Muscle of leg (tissue), 11 donors: ENCODE data around the gene CIPC. TPM values are rescaled to one million over a fixed set of nuclear protein-coding genes. Genes with fewer than 3 reads are reported as not detected.
A peak's percentile ranks its signal among the peaks of the same experiment; 100 is the strongest.

Experiments used
- DNase-seq: peaks from one replicate; pipeline ENCODE4 v3.0.0; 2013
- H3K27ac ChIP-seq: one replicate; pipeline ENCODE4 v1.5.1; 2013; ENCODE audit warnings: mild to moderate bottlenecking, low read length, control low read depth
- H3K27me3 ChIP-seq: one replicate; pipeline ENCODE4 v1.6.1; 2013; ENCODE audit warnings: low read length; ENCODE audit not compliant: control insufficient read depth, insufficient read depth
- H3K36me3 ChIP-seq: one replicate; pipeline ENCODE4 v1.6.1; 2013; ENCODE audit warnings: low read length; ENCODE audit not compliant: control insufficient read depth, insufficient read depth
- H3K4me1 ChIP-seq: one replicate; pipeline ENCODE4 v1.6.1; 2013; ENCODE audit warnings: low read length; ENCODE audit not compliant: control insufficient read depth, insufficient read depth
- H3K4me3 ChIP-seq: one replicate; pipeline ENCODE4 v1.5.1; 2013; ENCODE audit warnings: low read length, control low read depth
- H3K9me3 ChIP-seq: replicated peaks from 2 replicates; pipeline ENCODE4 v1.6.1; 2013; ENCODE audit warnings: low read depth, low read length; ENCODE audit not compliant: control insufficient read depth
- WGBS: methylation state at CpG from one replicate; pipeline ENCODE4 v1.1.5; 2013; ENCODE audit warnings: missing lambda C conversion rate; ENCODE audit not compliant: insufficient coverage; 5-methylcytosine and 5-hydroxymethylcytosine counted together
- polyA plus RNA-seq, 8 donors: library from polyadenylated mRNA; unstranded; fragments of 120-200 nt; gene quantifications; one replicate each; pipeline versions ENCODE4 v1.2.1 to v1.2.3, GENCODE V29; 2013; ENCODE audit warnings: inconsistent platforms in 1 of 8, low replicate concordance in 1 of 8; ENCODE audit not compliant: insufficient read length in 8 of 8, insufficient read depth in 1 of 8
- total RNA-seq: library from RNA; stranded (reverse); fragments of 120-200 nt; gene quantifications from one replicate; pipeline ENCODE4 v1.2.4, GENCODE V29; 2013

The CIPC gene
- total and polyA plus RNA-seq, 9 donors = 13.0 to 18.9 (median 16.1) TPM

- 86% methylated on average over 5 of the region's 9 CpGs for WGBS
- Histone ChIP-seq H3K27me3 (peaks cover 42% of the 10 kb centered on the region), H3K36me3 (peaks cover 6% of the 10 kb centered on the region), H3K9me3 (no peaks in the 10 kb centered on the region), H3K27ac (no peak overlapping the region), H3K4me3 (no peak overlapping the region), H3K4me1 (peaks cover 13% of the 10 kb centered on the region)
- no peak for DNase-seq
These were observed 25.6 kb downstream of the CIPC start for GRCh38 chr14:77123381-77124325.

GRCh38 chr14:77124345-77125280, 26.6 kb downstream of the CIPC start:
- Histone ChIP-seq H3K4me1 (peaks cover 13% of the 10 kb centered on the region), H3K36me3 (peaks cover 3% of the 10 kb centered on the region), H3K4me3 (peak overlapping the region; percentile 45), H3K27ac (no peak overlapping the region), H3K27me3 (peaks cover 42% of the 10 kb centered on the region), H3K9me3 (no peaks in the 10 kb centered on the region)
- WGBS = 4% methylated on average over 68 of the region's 73 CpGs
- DNase-seq = peak; percentile 36

DNA sequence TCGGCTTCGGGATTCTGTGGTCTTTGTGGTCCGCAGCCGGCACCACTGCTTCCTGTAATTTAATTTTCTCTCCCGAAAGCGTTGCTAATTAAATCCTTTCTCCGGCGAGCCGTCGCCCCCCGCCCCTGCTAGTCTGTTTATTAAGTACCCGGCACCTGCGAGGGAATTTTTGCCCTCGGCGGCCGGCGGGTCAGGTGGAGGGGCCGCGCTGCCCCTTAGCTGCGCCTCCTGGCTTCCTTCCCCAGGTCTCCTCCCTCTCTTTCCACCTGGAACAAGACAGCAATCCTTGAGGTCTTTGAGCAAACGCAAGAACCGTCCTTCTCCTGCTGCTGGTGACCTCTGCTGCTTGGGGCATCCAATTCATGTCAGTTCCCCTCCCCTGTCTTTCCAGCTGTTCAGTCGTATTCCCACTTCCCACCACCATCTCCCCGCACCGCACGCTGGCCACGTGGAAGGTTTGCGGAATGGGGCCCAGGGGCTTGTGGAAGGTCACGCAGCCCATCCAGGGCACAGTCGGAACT, 27.3 kb downstream of the CIPC start:
- H3K9me3 ChIP-seq = no peaks in the 10 kb centered on the region
- H3K27me3 ChIP-seq = peaks cover 43% of the 10 kb centered on the region
- peaks cover 13% of the 10 kb centered on the region for H3K4me1 ChIP-seq
- no peak for DNase-seq
- H3K27ac ChIP-seq = no peak overlapping the region
- peaks cover 3% of the 10 kb centered on the region for H3K36me3 ChIP-seq
- WGBS = 6% methylated on average over 30 of the region's 30 CpGs
- no peak overlapping the region for H3K4me3 ChIP-seq

DNA sequence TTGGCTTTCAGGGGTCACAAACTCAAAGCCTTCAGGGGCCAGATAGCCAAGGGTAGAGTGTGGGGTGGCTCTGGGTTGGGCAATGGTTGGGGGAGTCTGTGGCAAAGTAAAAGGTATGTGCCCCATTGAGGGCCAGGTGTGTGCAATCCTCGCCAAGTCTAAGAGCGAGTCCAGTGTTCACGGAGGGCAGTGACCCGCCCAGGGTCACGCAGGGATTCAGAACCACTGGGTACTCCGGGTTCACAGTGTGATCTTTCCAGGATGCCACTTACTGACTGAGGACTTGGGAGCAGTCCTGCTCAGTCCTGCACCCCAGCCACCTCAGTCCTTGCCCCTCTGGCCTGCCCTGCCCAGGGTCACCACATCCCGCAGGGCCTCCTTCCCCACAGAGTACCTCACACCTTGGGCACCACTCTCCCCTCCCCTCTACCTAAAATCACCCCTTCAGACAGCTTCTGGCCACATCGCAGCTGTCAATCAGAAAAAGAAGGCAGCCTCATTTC, 27.8 kb downstream of the CIPC start:
- H3K36me3 ChIP-seq = peaks cover 3% of the 10 kb centered on the region
- WGBS = 85% methylated on average over 8 of the region's 8 CpGs
- peaks cover 13% of the 10 kb centered on the region for H3K4me1 ChIP-seq
- H3K9me3 ChIP-seq = no peaks in the 10 kb centered on the region
- H3K27ac ChIP-seq = no peak overlapping the region
- H3K4me3 ChIP-seq = no peak overlapping the region
- DNase-seq = no peak
- H3K27me3 ChIP-seq = peaks cover 45% of the 10 kb centered on the region

DNA sequence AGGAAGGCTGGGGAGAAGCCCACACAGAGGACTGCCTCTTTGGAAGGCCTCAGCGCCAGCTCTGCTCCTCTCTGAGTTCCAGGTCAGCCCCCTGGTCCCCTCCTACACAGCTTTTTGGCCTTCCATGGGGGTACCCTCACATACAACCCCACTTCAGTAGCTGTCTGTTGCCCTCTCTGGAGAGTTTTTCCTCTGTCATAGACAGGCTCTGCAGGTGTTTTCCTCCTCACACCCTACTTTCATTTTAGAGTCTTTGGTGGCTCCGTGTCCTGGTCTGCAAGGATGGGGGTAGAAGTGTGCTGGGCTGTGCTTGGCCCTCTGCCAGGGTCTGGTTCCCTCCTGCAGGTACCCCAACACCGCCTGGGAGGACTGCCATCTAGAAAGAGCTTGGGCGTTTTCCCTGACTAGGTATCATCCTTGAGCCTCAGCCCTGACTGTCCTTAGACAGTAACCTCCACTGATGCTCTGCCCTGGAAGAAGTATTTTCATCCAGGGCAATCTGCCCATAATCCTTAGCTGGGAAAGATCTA, 28.5 kb downstream of the CIPC start:
- H3K4me1 ChIP-seq = peaks cover 13% of the 10 kb centered on the region
- H3K9me3 ChIP-seq = no peaks in the 10 kb centered on the region
- WGBS = 100% methylated on average over 2 of the region's 4 CpGs
- DNase-seq = no peak
- peaks cover 45% of the 10 kb centered on the region for H3K27me3 ChIP-seq
- no peak overlapping the region for H3K27ac ChIP-seq
- H3K36me3 ChIP-seq = no peaks in the 10 kb centered on the region
- H3K4me3 ChIP-seq = no peak overlapping the region

DNA sequence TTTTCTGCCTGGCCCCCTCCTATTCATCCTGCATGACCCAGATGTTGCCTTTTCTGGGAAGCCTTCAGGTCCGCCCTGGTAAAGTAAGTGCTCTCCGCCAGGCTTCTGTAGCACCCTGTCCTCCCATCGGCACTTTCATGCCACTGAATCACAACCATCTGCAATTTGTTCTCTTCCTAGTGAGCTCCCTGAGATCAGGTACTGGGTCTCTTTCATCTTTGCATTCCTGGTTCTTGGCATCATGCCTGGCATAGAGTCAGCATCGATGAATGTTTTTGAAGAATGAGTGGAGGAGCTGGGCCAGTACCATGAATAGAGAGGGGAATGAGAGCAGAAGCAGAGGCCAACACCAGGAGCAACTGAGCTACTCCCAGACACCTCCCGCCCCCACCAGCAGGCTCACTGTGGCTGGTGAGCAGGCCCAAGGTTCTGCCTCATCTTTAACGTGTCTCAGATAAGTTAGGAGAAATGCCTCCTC, 30.4 kb downstream of the CIPC start:
- Histone ChIP-seq H3K36me3 (no peaks in the 10 kb centered on the region), H3K9me3 (no peaks in the 10 kb centered on the region), H3K27ac (no peak overlapping the region), H3K27me3 (peaks cover 48% of the 10 kb centered on the region), H3K4me1 (peaks cover 13% of the 10 kb centered on the region), H3K4me3 (no peak overlapping the region)
- WGBS = 79% methylated on average over 2 of the region's 6 CpGs
- DNase-seq = no peak

DNA sequence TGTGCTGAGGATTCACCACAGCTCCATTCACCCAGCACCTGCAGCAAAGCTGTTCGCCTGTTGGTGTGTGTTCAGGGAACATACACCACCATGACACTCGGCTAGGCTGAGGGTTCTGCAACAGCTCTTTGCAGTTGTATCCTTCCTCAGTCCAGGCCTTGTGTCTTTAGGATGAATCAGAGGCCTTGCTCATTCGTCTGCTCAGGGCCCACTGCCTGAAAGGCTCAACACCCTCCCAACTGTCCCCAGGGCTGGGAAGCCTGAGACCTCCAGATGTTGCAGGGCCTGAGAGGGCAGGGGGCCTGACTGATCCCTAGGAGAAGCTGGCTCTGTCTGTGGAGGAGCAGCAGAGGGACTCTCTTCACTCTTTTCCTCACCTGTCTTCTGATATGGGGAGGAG, 32.3 kb downstream of the CIPC start:
- H3K4me1 ChIP-seq = peaks cover 2% of the 10 kb centered on the region
- H3K27ac ChIP-seq = no peak overlapping the region
- H3K27me3 ChIP-seq = peaks cover 44% of the 10 kb centered on the region
- no peak overlapping the region for H3K4me3 ChIP-seq
- H3K9me3 ChIP-seq = no peaks in the 10 kb centered on the region
- DNase-seq = no peak
- H3K36me3 ChIP-seq = no peaks in the 10 kb centered on the region
- 80% methylated on average over 2 of the region's 3 CpGs for WGBS

GRCh38 chr14:77131206-77131605, 33.1 kb downstream of the CIPC start:
- H3K27me3 ChIP-seq = peaks cover 39% of the 10 kb centered on the region

GRCh38 chr14:77131871-77132486, 33.9 kb downstream of the CIPC start:
- no peaks in the 10 kb centered on the region for H3K9me3 ChIP-seq
- no peaks in the 10 kb centered on the region for H3K4me1 ChIP-seq
- H3K36me3 ChIP-seq = no peaks in the 10 kb centered on the region
- no peak overlapping the region for H3K27ac ChIP-seq
- DNase-seq = no peak
- H3K27me3 ChIP-seq = peaks cover 35% of the 10 kb centered on the region
- WGBS = 90% methylated on average over 5 of the region's 5 CpGs
- no peak overlapping the region for H3K4me3 ChIP-seq

More at GRCh38 chr14:77131206-77131605, 33.1 kb downstream of the CIPC start:
- WGBS = 68% methylated on average over 2 of the region's 2 CpGs
- Histone ChIP-seq H3K9me3 (no peaks in the 10 kb centered on the region), H3K27ac (no peak overlapping the region), H3K36me3 (no peaks in the 10 kb centered on the region), H3K4me3 (no peak overlapping the region), H3K4me1 (no peaks in the 10 kb centered on the region)
- DNase-seq = no peak
